HEK293T (cell line): ENCODE results near the gene IFNL1.
"Not testable (repeated sequence)": the region's sequence is repeated elsewhere in the genome, so short reads cannot be mapped to it uniquely, and the experiment has no call there.

Experiments used
- CTCF ChIA-PET: fragments of 350-600 bp; formaldehyde crosslinking; extraction: SDS; loops from one replicate; lab custom pipeline; 2021; ENCODE audit warnings: antibody characterized with exemption, inconsistent platforms; lab: Yijun Ruan, JAX
- POLR2A ChIA-PET: fragments of 350-600 bp; formaldehyde crosslinking; extraction: SDS; loops from one replicate; lab custom pipeline; 2020; ENCODE audit warnings: antibody characterized with exemption, inconsistent platforms; lab: Yijun Ruan, JAX
- DNase-seq: peaks from one replicate; pipeline ENCODE4 v3.0.0; 2012; ENCODE audit warnings: mixed read lengths; ENCODE audit errors: extremely low spot score
- ARNT ChIP-seq: fragments of 450-650 bp; IDR thresholded peaks from 2 replicates; pipeline ENCODE4 v1.6.1; 2017; ENCODE audit warnings: mild to moderate bottlenecking
- BHLHE40 ChIP-seq: fragments of 450-650 bp; IDR thresholded peaks from 2 replicates; pipeline ENCODE4 v1.6.1; 2016; ENCODE audit warnings: mild to moderate bottlenecking, moderate library complexity, borderline replicate concordance
- CTBP1 ChIP-seq: fragments of 450-650 bp; IDR thresholded peaks from 2 replicates; pipeline ENCODE4 v1.6.1; 2016; ENCODE audit warnings: borderline replicate concordance
- ELF4 ChIP-seq: fragments of 450-650 bp; IDR thresholded peaks from 2 replicates; pipeline ENCODE4 v1.6.1; 2017; ENCODE audit warnings: antibody characterized with exemption
- FOXA1 ChIP-seq: fragments of 450-650 bp; IDR thresholded peaks from 2 replicates; pipeline ENCODE4 v1.6.1; 2016; ENCODE audit warnings: mild to moderate bottlenecking
- FOXK2 ChIP-seq: fragments of 450-650 bp; IDR thresholded peaks from 2 replicates; pipeline ENCODE4 v1.6.1; 2016; ENCODE audit warnings: mild to moderate bottlenecking
- FOXM1 ChIP-seq: fragments of 450-650 bp; IDR thresholded peaks from 2 replicates; pipeline ENCODE4 v1.6.1; 2017; ENCODE audit warnings: mild to moderate bottlenecking, borderline replicate concordance
- HDGF ChIP-seq: fragments of 450-650 bp; IDR thresholded peaks from 2 replicates; pipeline ENCODE4 v1.6.1; 2017; ENCODE audit warnings: antibody characterized with exemption, borderline replicate concordance
- L3MBTL2 ChIP-seq: fragments of 450-650 bp; conservative IDR thresholded peaks from 2 replicates; pipeline ENCODE4 v1.6.1; 2016; ENCODE audit warnings: mild to moderate bottlenecking
- LEF1 ChIP-seq: fragments of 450-650 bp; IDR thresholded peaks from 2 replicates; pipeline ENCODE4 v1.6.1; 2017; ENCODE audit warnings: mild to moderate bottlenecking, borderline replicate concordance
- NFRKB ChIP-seq: fragments of 450-650 bp; IDR thresholded peaks from 2 replicates; pipeline ENCODE4 v1.6.1; 2016; ENCODE audit warnings: mild to moderate bottlenecking, moderate library complexity
- PKNOX1 ChIP-seq: fragments of 450-650 bp; IDR thresholded peaks from 2 replicates; pipeline ENCODE4 v1.6.1; 2016
- SP1 ChIP-seq: fragments of 450-650 bp; IDR thresholded peaks from 2 replicates; pipeline ENCODE4 v1.6.1; 2017
- SUZ12 ChIP-seq: fragments of 450-650 bp; IDR thresholded peaks from 2 replicates; pipeline ENCODE4 v1.6.1; 2016; ENCODE audit warnings: mild to moderate bottlenecking
- TARDBP ChIP-seq: fragments of 450-650 bp; IDR thresholded peaks from 2 replicates; pipeline ENCODE4 v1.6.1; 2016
- ZNF384 ChIP-seq: fragments of 450-650 bp; IDR thresholded peaks from 2 replicates; pipeline ENCODE4 v1.6.1; 2016

IFNL1 gene

GRCh38 chr19:39306075-39306474 is 9.9 kb downstream of the IFNL1 start:
- POLR2A ChIA-PET = no interaction called here
- CTCF ChIA-PET = no interaction called here
- DNase-seq = no peak
- TF ChIP-seq SUZ12 = no peak
- no peak for TF ChIP-seq HDGF
- TF ChIP-seq FOXM1 = no peak
- no peak for TF ChIP-seq ARNT
- TF ChIP-seq FOXA1 = no peak
- no peak for TF ChIP-seq BHLHE40
- TF ChIP-seq SP1 = no peak
- TF ChIP-seq ELF4 = no peak
- TF ChIP-seq PKNOX1 = no peak
- no peak for TF ChIP-seq CTBP1
- TF ChIP-seq TARDBP = no peak

- ChIA-PET CTCF (no interaction called here), POLR2A (no interaction called here)
- no peak for DNase-seq
- TF ChIP-seq LEF1 = no peak
- no peak for TF ChIP-seq ARNT
- TF ChIP-seq NFRKB = no peak
- no peak for TF ChIP-seq ZNF384
- no peak for TF ChIP-seq TARDBP
Observed at GRCh38 chr19:39307046-39307821, 11.0 kb downstream of the IFNL1 start.

- POLR2A ChIA-PET = no interaction called here
- no peak for DNase-seq
- CTCF ChIA-PET = no interaction called here
- TF ChIP-seq ARNT (no peak), FOXK2 (no peak), ELF4 (no peak)
Observed at GRCh38 chr19:39307822-39308530, 11.8 kb downstream of the IFNL1 start.

- TF ChIP-seq FOXA1 = no peak
- TF ChIP-seq NFRKB = no peak
- no peak for TF ChIP-seq ARNT
- no peak for TF ChIP-seq SP1
- TF ChIP-seq ELF4 = no peak
- TF ChIP-seq PKNOX1 = no peak
- TF ChIP-seq SUZ12 = no peak
- no peak for TF ChIP-seq L3MBTL2
- ChIA-PET POLR2A (no interaction called here), CTCF (interaction anchor here (0.6 kb wide), 1 partner anchor 21 kb away, joined by 6 read pairs; no protein-coding TSS in a partner anchor)
- DNase-seq = no peak
Observed at GRCh38 chr19:39308531-39309304, 12.5 kb downstream of the IFNL1 start.

GRCh38 chr19:39309305-39309670 is 13.1 kb downstream of the IFNL1 start:
- CTCF ChIA-PET = interaction anchor here (0.6 kb wide), 1 partner anchor 22 kb away, joined by 6 read pairs; no protein-coding TSS in a partner anchor
- POLR2A ChIA-PET, DNase-seq: not testable (repeated sequence)

GRCh38 chr19:39310558-39311311 is 14.5 kb downstream of the IFNL1 start:
- TF ChIP-seq HDGF = no peak
- no peak for DNase-seq
- ChIA-PET POLR2A (no interaction called here), CTCF (no interaction called here)

- ChIA-PET POLR2A (no interaction called here), CTCF (no interaction called here)
- no peak for DNase-seq
- no peak for TF ChIP-seq ELF4
- TF ChIP-seq FOXK2 = no peak
- no peak for TF ChIP-seq PKNOX1
- no peak for TF ChIP-seq BHLHE40
- TF ChIP-seq TARDBP = no peak
- TF ChIP-seq FOXM1 = no peak
- TF ChIP-seq NFRKB = no peak
- no peak for TF ChIP-seq ZNF384
- TF ChIP-seq SP1 = no peak
- no peak for TF ChIP-seq LEF1
- no peak for TF ChIP-seq HDGF
- TF ChIP-seq FOXA1 = no peak
- TF ChIP-seq SUZ12 = no peak
- TF ChIP-seq ARNT = no peak
- TF ChIP-seq CTBP1 = no peak
- TF ChIP-seq L3MBTL2 = no peak
Observed at GRCh38 chr19:39314016-39314728, 18.0 kb downstream of the IFNL1 start.
